GM23338 (cell line): ENCODE measurements around the gene PANK1. TPM values are rescaled to one million over a fixed set of nuclear protein-coding genes. Genes with fewer than 3 reads are reported as not detected.

ENCODE experiments used
- ATAC-seq: fragments of 200-7000 bp; cut with Tn5 transposase; 3 replicates; pipeline ENCODE4 v1.9.1; 2020
- DNase-seq: peaks from one replicate; pipeline ENCODE4 v3.0.0-alpha.2; 2015; ENCODE audit warnings: low spot score
- H2AFZ ChIP-seq: fragments of 200-600 bp; sonication (generic); 2 replicates; pipeline ENCODE4 v1.8.0; 2016; ENCODE audit warnings: antibody characterized with exemption, mild to moderate bottlenecking, moderate library complexity
- H3F3A ChIP-seq: fragments of 200-600 bp; sonication (generic); replicated peaks from 2 replicates; pipeline ENCODE4 v1.8.0; 2017; ENCODE audit warnings: antibody characterized with exemption, mixed run types, low read depth
- H3K27ac ChIP-seq: fragments of 200-600 bp; sonication (generic); 2 replicates; pipeline ENCODE4 v1.6.1; 2016; ENCODE audit warnings: low read depth
- H3K27me3 ChIP-seq: fragments of 200-600 bp; sonication (generic); 2 replicates; pipeline ENCODE4 v1.8.0; 2016; ENCODE audit warnings: mild to moderate bottlenecking, mixed run types, moderate library complexity; ENCODE audit not compliant: insufficient read depth
- H3K36me3 ChIP-seq: fragments of 200-600 bp; sonication (generic); 2 replicates; pipeline ENCODE4 v1.8.0; 2016; ENCODE audit warnings: mild to moderate bottlenecking; ENCODE audit not compliant: insufficient read depth
- H3K4me1 ChIP-seq: fragments of 200-600 bp; sonication (generic); 2 replicates; pipeline ENCODE4 v1.8.0; 2016; ENCODE audit warnings: mild to moderate bottlenecking, moderate library complexity; ENCODE audit not compliant: insufficient read depth
- H3K4me2 ChIP-seq: fragments of 200-600 bp; sonication (generic); 2 replicates; pipeline ENCODE4 v1.7.1; 2017; ENCODE audit warnings: mixed run types
- H3K4me3 ChIP-seq: fragments of 200-600 bp; sonication (generic); 2 replicates; pipeline ENCODE4 v1.6.1; 2016; ENCODE audit warnings: mixed run types
- H3K79me2 ChIP-seq: fragments of 200-600 bp; sonication (generic); replicated peaks from 2 replicates; pipeline ENCODE4 v1.8.0; 2017; ENCODE audit warnings: mild to moderate bottlenecking; ENCODE audit not compliant: insufficient read depth
- H3K9me2 ChIP-seq: fragments of 200-600 bp; sonication (generic); 2 replicates; pipeline ENCODE4 v1.8.0; 2017; ENCODE audit not compliant: insufficient read depth
- H4K20me1 ChIP-seq: fragments of 200-600 bp; sonication (generic); replicated peaks from 2 replicates; pipeline ENCODE4 v1.8.0; 2017; ENCODE audit warnings: mild to moderate bottlenecking; ENCODE audit not compliant: insufficient read depth
- H3K27ac Mint-ChIP-seq: 2 replicates; pipeline ENCODE4 v1.8.0; 2020; ENCODE audit warnings: inconsistent platforms, mild to moderate bottlenecking, moderate library complexity, mixed read lengths
- H3K27me3 Mint-ChIP-seq: 3 replicates; pipeline ENCODE4 v1.8.0; 2022; ENCODE audit warnings: low read depth, mild to moderate bottlenecking, moderate library complexity, mixed read lengths, inconsistent platforms; ENCODE audit not compliant: insufficient read depth, poor library complexity
- H3K36me3 Mint-ChIP-seq: 3 replicates; pipeline ENCODE4 v1.8.0; 2021; ENCODE audit warnings: low read depth, mild to moderate bottlenecking, inconsistent platforms, moderate library complexity, mixed read lengths
- H3K4me1 Mint-ChIP-seq: 3 replicates; pipeline ENCODE4 v1.8.0; 2020; ENCODE audit warnings: mild to moderate bottlenecking, inconsistent platforms, mixed read lengths
- H3K4me3 Mint-ChIP-seq: 3 replicates; pipeline ENCODE4 v1.8.0; 2021; ENCODE audit warnings: moderate library complexity, mild to moderate bottlenecking, inconsistent platforms, mixed read lengths
- H3K9me3 Mint-ChIP-seq: 3 replicates; pipeline ENCODE4 v1.8.0; 2020; ENCODE audit warnings: moderate library complexity, mild to moderate bottlenecking, inconsistent platforms, mixed read lengths
- EZH2 ChIP-seq: fragments of 200-600 bp; sonication (generic); IDR thresholded peaks from one replicate; pipeline ENCODE4 v1.8.0; 2017; ENCODE audit warnings: antibody characterized with exemption, mild to moderate bottlenecking, low read depth; ENCODE audit not compliant: unreplicated experiment
- JUNB ChIP-seq: IDR thresholded peaks from one replicate; pipeline ENCODE4 v1.6.1; 2016; ENCODE audit warnings: antibody characterized with exemption; ENCODE audit not compliant: unreplicated experiment
- polyA plus RNA-seq: library from polyadenylated mRNA; unstranded; fragments of >200 nt; fragmentation: Nextera tagmentation; extraction: Ambion mirVana; gene quantifications from 2 replicates; pipeline ENCODE4 v1.2.1, GENCODE V29; 2016
- total RNA-seq: library from RNA; depleted of rRNA; stranded (reverse); fragments of >200 nt; shearing (Covaris generic); gene quantifications from 2 replicates; pipeline ENCODE4 v1.2.3, GENCODE V29; 2014
- TF ChIP-seq, protein P1 (sequence below): fragments of 250-450 bp; sonication (Bioruptor Pico); IDR thresholded peaks from 2 replicates; pipeline ENCODE4 v1.5.0; 2020; ENCODE audit warnings: mild to moderate bottlenecking, moderate library complexity

PANK1 gene
- total and polyA plus RNA-seq, 2 experiments from 2014 or later: 15.2 to 44.7 TPM

DNA sequence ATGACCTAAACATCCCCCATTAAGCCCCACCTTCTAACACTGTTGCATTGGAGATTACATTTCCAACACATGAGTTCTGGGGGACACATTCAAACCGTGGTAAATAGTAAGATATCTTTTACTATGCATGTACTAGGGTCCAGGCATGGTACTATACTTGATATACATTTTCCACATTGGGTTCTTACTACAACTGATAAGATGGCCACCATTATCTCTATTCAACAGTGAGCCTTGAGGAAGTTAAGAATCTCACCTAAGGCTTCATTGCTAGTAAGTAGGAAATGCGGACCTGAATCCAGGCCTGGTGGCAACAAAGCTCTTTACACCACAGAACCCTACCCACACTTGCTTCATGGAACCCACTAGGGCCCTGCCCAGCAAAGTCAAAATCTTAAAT is 5.7 kb downstream of the PANK1 start (continued):
- TF ChIP-seq, protein P1, sequence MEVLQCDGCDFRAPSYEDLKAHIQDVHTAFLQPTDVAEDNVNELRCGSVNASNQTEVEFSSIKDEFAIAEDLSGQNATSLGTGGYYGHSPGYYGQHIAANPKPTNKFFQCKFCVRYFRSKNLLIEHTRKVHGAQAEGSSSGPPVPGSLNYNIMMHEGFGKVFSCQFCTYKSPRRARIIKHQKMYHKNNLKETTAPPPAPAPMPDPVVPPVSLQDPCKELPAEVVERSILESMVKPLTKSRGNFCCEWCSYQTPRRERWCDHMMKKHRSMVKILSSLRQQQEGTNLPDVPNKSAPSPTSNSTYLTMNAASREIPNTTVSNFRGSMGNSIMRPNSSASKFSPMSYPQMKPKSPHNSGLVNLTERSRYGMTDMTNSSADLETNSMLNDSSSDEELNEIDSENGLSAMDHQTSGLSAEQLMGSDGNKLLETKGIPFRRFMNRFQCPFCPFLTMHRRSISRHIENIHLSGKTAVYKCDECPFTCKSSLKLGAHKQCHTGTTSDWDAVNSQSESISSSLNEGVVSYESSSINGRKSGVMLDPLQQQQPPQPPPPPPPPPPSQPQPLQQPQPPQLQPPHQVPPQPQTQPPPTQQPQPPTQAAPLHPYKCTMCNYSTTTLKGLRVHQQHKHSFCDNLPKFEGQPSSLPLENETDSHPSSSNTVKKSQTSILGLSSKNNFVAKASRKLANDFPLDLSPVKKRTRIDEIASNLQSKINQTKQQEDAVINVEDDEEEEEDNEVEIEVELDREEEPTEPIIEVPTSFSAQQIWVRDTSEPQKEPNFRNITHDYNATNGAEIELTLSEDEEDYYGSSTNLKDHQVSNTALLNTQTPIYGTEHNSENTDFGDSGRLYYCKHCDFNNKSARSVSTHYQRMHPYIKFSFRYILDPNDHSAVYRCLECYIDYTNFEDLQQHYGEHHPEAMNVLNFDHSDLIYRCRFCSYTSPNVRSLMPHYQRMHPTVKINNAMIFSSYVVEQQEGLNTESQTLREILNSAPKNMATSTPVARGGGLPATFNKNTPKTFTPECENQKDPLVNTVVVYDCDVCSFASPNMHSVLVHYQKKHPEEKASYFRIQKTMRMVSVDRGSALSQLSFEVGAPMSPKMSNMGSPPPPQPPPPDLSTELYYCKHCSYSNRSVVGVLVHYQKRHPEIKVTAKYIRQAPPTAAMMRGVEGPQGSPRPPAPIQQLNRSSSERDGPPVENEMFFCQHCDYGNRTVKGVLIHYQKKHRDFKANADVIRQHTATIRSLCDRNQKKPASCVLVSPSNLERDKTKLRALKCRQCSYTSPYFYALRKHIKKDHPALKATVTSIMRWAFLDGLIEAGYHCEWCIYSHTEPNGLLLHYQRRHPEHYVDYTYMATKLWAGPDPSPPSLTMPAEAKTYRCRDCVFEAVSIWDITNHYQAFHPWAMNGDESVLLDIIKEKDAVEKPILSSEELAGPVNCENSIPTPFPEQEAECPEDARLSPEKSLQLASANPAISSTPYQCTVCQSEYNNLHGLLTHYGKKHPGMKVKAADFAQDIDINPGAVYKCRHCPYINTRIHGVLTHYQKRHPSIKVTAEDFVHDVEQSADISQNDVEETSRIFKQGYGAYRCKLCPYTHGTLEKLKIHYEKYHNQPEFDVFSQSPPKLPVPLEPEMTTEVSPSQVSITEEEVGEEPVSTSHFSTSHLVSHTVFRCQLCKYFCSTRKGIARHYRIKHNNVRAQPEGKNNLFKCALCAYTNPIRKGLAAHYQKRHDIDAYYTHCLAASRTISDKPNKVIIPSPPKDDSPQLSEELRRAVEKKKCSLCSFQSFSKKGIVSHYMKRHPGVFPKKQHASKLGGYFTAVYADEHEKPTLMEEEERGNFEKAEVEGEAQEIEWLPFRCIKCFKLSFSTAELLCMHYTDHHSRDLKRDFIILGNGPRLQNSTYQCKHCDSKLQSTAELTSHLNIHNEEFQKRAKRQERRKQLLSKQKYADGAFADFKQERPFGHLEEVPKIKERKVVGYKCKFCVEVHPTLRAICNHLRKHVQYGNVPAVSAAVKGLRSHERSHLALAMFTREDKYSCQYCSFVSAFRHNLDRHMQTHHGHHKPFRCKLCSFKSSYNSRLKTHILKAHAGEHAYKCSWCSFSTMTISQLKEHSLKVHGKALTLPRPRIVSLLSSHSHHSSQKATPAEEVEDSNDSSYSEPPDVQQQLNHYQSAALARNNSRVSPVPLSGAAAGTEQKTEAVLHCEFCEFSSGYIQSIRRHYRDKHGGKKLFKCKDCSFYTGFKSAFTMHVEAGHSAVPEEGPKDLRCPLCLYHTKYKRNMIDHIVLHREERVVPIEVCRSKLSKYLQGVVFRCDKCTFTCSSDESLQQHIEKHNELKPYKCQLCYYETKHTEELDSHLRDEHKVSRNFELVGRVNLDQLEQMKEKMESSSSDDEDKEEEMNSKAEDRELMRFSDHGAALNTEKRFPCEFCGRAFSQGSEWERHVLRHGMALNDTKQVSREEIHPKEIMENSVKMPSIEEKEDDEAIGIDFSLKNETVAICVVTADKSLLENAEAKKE: no peak

- Histone ChIP-seq H3K9me2 (no peaks in the 10 kb centered on the region), H3K27me3 (no peaks in the 10 kb centered on the region), H3K4me2 (no peak overlapping the region), H3K4me1 (peaks cover under 1% of the 10 kb centered on the region; the same call in 1 of the 2 replicates), H3F3A (no peaks in the 10 kb centered on the region), H3K4me3 (no peak overlapping the region), H4K20me1 (peaks cover 33% of the 10 kb centered on the region), H3K36me3 (peaks cover 15% of the 10 kb centered on the region; the same call in 1 of the 2 replicates), H3K27ac (no peak overlapping the region), H3K79me2 (peaks cover 100% of the 10 kb centered on the region), H2AFZ (no peak overlapping the region)
- DNase-seq (no peak), ATAC-seq (no peak)
- no peaks in the 10 kb centered on the region for H3K9me3 Mint-ChIP-seq
- TF ChIP-seq, protein P1: no peak
- TF ChIP-seq EZH2 (no peak), JUNB (no peak)
- peaks cover 13% of the 10 kb centered on the region; the same call in 2 of the 3 replicates for H3K4me1 Mint-ChIP-seq
- peaks cover 31% of the 10 kb centered on the region for H3K36me3 Mint-ChIP-seq
- H3K27ac Mint-ChIP-seq: no peak overlapping the region
- peaks cover 7% of the 10 kb centered on the region for H3K27me3 Mint-ChIP-seq
- H3K4me3 Mint-ChIP-seq: no peak overlapping the region
Observed at GRCh38 chr10:89637113-89637512, 7.9 kb downstream of the PANK1 start.
